HG02973 (cell line): ENCODE measurements around the gene GNB1L.

ENCODE experiments used
- ATAC-seq: cut with Tn5 transposase; IDR thresholded peaks from one replicate; pipeline ENCODE4 v1.9.1; 2021; ENCODE audit warnings: moderate library complexity; ENCODE audit not compliant: unreplicated experiment

The GNB1L gene

GRCh38 chr22:19755145-19755710 is 99.4 kb downstream of the GNB1L start:
- ATAC-seq, result no peak

GRCh38 chr22:19754701-19755144 is 100.0 kb downstream of the GNB1L start:
- no peak for ATAC-seq

GRCh38 chr22:19753996-19754700 is 100.5 kb downstream of the GNB1L start:
- ATAC-seq, result no peak

GRCh38 chr22:19753090-19753842 is 101.4 kb downstream of the GNB1L start:
- ATAC-seq, result no peak

GRCh38 chr22:19751497-19752245 is 103.0 kb downstream of the GNB1L start:
- ATAC-seq, result no peak

GRCh38 chr22:19750507-19751490 is 103.9 kb downstream of the GNB1L start:
- no peak for ATAC-seq

GRCh38 chr22:19749876-19750275 is 104.8 kb downstream of the GNB1L start:
- ATAC-seq, result no peak

GRCh38 chr22:19748991-19749664 is 105.5 kb downstream of the GNB1L start:
- ATAC-seq, result no peak

GRCh38 chr22:19748139-19748538 is 106.5 kb downstream of the GNB1L start:
- no peak for ATAC-seq

- ATAC-seq, result no peak
These were observed 107.1 kb downstream of the GNB1L start for GRCh38 chr22:19747551-19747950.

- no peak for ATAC-seq
These were observed 107.9 kb downstream of the GNB1L start for GRCh38 chr22:19746726-19747125.

GRCh38 chr22:19745155-19746101 is 109.2 kb downstream of the GNB1L start:
- ATAC-seq, result no peak

- ATAC-seq, result no peak
These were observed 110.2 kb downstream of the GNB1L start for GRCh38 chr22:19744350-19745006.

GRCh38 chr22:19743651-19744050 is 111.0 kb downstream of the GNB1L start:
- no peak for ATAC-seq

GRCh38 chr22:19743081-19743480 is 111.6 kb downstream of the GNB1L start:
- no peak for ATAC-seq

- no peak for ATAC-seq
These were observed 112.3 kb downstream of the GNB1L start for GRCh38 chr22:19742160-19743066.

GRCh38 chr22:19741053-19741452 is 113.6 kb downstream of the GNB1L start:
- ATAC-seq, result no peak
